ENCODE measurements around the gene XPNPEP1.

XPNPEP1 gene

GRCh38 chr10:109880886-109881768 is 42.2 kb downstream of the XPNPEP1 start:
- DNase-seq (ENCODE audit: low read depth, low spot score) = no peak
- TF ChIP-seq CTCF (IDR thresholded peaks at IDR 0.05; ENCODE audit: insufficient read depth, low read length, missing control alignments) = no peak
- H3K4me3 ChIP-seq (ENCODE audit: low read depth, low read length) = no peak overlapping the region
- POLR2A ChIA-PET = no interaction called here
- CTCF ChIA-PET = interaction anchor here (0.7 to 4.6 kb wide), 12 partner anchors 9 to 399 kb away, joined by 3 to 50 read pairs (median 5); no protein-coding TSS in a partner anchor

- no peak overlapping the region for H3K4me3 ChIP-seq (ENCODE audit: low read depth, low read length)
- DNase-seq (ENCODE audit: low read depth, low spot score) = no peak
- TF ChIP-seq CTCF (IDR thresholded peaks at IDR 0.05; ENCODE audit: insufficient read depth, low read length, missing control alignments) = no peak
- ChIA-PET POLR2A (no interaction called here), CTCF (interaction anchor here (1.4 to 2.3 kb wide), 2 partner anchors 9 to 261 kb away, joined by 4 to 5 read pairs; no protein-coding TSS in a partner anchor)
Observed at GRCh38 chr10:109877546-109877945, 45.8 kb downstream of the XPNPEP1 start.

GRCh38 chr10:109875828-109876821 is 47.2 kb downstream of the XPNPEP1 start:
- DNase-seq (ENCODE audit: low read depth, low spot score) = no peak
- no peak overlapping the region for H3K4me3 ChIP-seq (ENCODE audit: low read depth, low read length)
- ChIA-PET POLR2A (no interaction called here), CTCF (interaction anchor here (1.4 to 2.4 kb wide), 3 partner anchors 8 to 262 kb away, joined by 4 to 14 read pairs (median 5); no protein-coding TSS in a partner anchor)
- TF ChIP-seq CTCF (IDR thresholded peaks at IDR 0.05; ENCODE audit: insufficient read depth, low read length, missing control alignments) = no peak

- no peak for TF ChIP-seq CTCF (IDR thresholded peaks at IDR 0.05; ENCODE audit: insufficient read depth, low read length, missing control alignments)
- ChIA-PET POLR2A (interaction anchor here (0.7 kb wide), 1 partner anchor 21 kb away, joined by 3 read pairs; no protein-coding TSS in a partner anchor), CTCF (interaction anchor here (1.6 to 2.4 kb wide), 2 partner anchors 9 to 263 kb away, joined by 5 to 14 read pairs; no protein-coding TSS in a partner anchor)
- H3K4me3 ChIP-seq (ENCODE audit: low read depth, low read length) = no peak overlapping the region
- DNase-seq (ENCODE audit: low read depth, low spot score) = no peak
Observed at GRCh38 chr10:109875151-109875568, 48.2 kb downstream of the XPNPEP1 start.

- ChIA-PET CTCF (interaction anchor here (1.5 to 3.3 kb wide), 4 partner anchors 9 to 13 kb away, joined by 4 to 22 read pairs (median 8); no protein-coding TSS in a partner anchor), POLR2A (no interaction called here)
- no peak overlapping the region for H3K4me3 ChIP-seq (ENCODE audit: low read depth, low read length)
- no peak for DNase-seq (ENCODE audit: low read depth, low spot score)
- TF ChIP-seq CTCF (IDR thresholded peaks at IDR 0.05; ENCODE audit: insufficient read depth, low read length, missing control alignments) = no peak
Observed at GRCh38 chr10:109871476-109871875, 51.8 kb downstream of the XPNPEP1 start.

All from AG04449 (cell line).